A673 (cell line): ENCODE data around the gene MICAL3. TPM values are rescaled to one million over a fixed set of nuclear protein-coding genes. Genes with fewer than 3 reads are reported as not detected.

Experiments
- BruUV-seq: library from RNA; stranded (reverse); fragments of 400-500 nt; replicated peaks from 2 replicates; lab custom pipeline; 2021; lab: Mats Ljungman, UMichigan
- CTCF ChIA-PET: fragments of 300-600 bp; sonication (Branson Sonifier 250); formaldehyde crosslinking; loops from one replicate; lab custom pipeline; 2022; ENCODE audit warnings: antibody characterized with exemption; lab: Charles Lee
- POLR2A ChIA-PET: fragments of 300-600 bp; sonication (Branson Sonifier 250); formaldehyde crosslinking; loops from one replicate; lab custom pipeline; 2022; ENCODE audit warnings: antibody characterized with exemption; ENCODE audit not compliant: low non-redundant PET; lab: Charles Lee
- DNase-seq: peaks from one replicate; pipeline ENCODE4 v3.0.0-alpha.2; 2015; ENCODE audit warnings: low spot score
- H3K27ac ChIP-seq: fragments of 200-600 bp; sonication (generic); 2 replicates; pipeline ENCODE4 v1.5.1; 2016; ENCODE audit warnings: mixed run types, low read depth, mild to moderate bottlenecking, mixed read lengths, antibody characterized with exemption, low read length; ENCODE audit not compliant: poor library complexity, severe bottlenecking
- H3K27me3 ChIP-seq: fragments of 200-600 bp; sonication (generic); replicated peaks from 2 replicates; pipeline ENCODE4 v1.6.1; 2017; ENCODE audit warnings: mixed run types, low read depth, mild to moderate bottlenecking, mixed read lengths, antibody characterized with exemption, low read length; ENCODE audit not compliant: insufficient read depth, poor library complexity
- H3K36me3 ChIP-seq: fragments of 200-600 bp; sonication (generic); 2 replicates; pipeline ENCODE4 v1.6.1; 2016; ENCODE audit warnings: mixed run types, mild to moderate bottlenecking, mixed read lengths, antibody characterized with exemption, low read length; ENCODE audit not compliant: insufficient read depth, poor library complexity, severe bottlenecking
- H3K4me1 ChIP-seq: fragments of 200-600 bp; sonication (generic); 2 replicates; pipeline ENCODE4 v1.6.1; 2017; ENCODE audit warnings: mixed run types, mild to moderate bottlenecking, mixed read lengths, antibody characterized with exemption, low read length; ENCODE audit not compliant: insufficient read depth, poor library complexity, severe bottlenecking
- H3K4me3 ChIP-seq: fragments of 200-600 bp; sonication (generic); 2 replicates; pipeline ENCODE4 v1.5.1; 2016; ENCODE audit warnings: low read depth, mixed run types, mild to moderate bottlenecking, mixed read lengths, low read length; ENCODE audit not compliant: poor library complexity, severe bottlenecking
- H3K9me3 ChIP-seq: fragments of 200-600 bp; sonication (generic); 2 replicates; pipeline ENCODE4 v1.6.1; 2016; ENCODE audit warnings: mixed run types, low read depth, mild to moderate bottlenecking, mixed read lengths, antibody characterized with exemption, low read length; ENCODE audit not compliant: poor library complexity, severe bottlenecking
- CTCF ChIP-seq: fragments of 300-800, 200-600 bp; sonication (generic); conservative IDR thresholded peaks from 2 replicates; pipeline ENCODE4 v1.5.1; 2017; ENCODE audit warnings: low read depth, mild to moderate bottlenecking, antibody characterized with exemption, low read length, moderate library complexity, mixed read lengths
- EZH2 ChIP-seq: fragments of 200-600 bp; sonication (generic); IDR thresholded peaks from 2 replicates; pipeline ENCODE4 v1.6.1; 2017; ENCODE audit warnings: borderline replicate concordance, low read depth, mild to moderate bottlenecking, mixed read lengths, antibody characterized with exemption, low read length; ENCODE audit not compliant: poor library complexity, severe bottlenecking
- intact Hi-C: fragments of 100-400 bp; cut with micrococcal nuclease; formaldehyde crosslinking; loops from one replicate; pipeline ENCODE4 v1.10.0; 2022; ENCODE audit not compliant: unreplicated experiment
- total RNA-seq: library from RNA; stranded (reverse); gene quantifications from 2 replicates; pipeline ENCODE4 v1.2.3, GENCODE V29; 2021

The MICAL3 gene
- total RNA-seq, 1 experiment from 2014 or later, result 63.6 TPM

GRCh38 chr22:17897426-17897825 is 126.9 kb downstream of the MICAL3 start:
- Histone ChIP-seq H3K4me1 (no peaks in the 10 kb centered on the region), H3K27ac (no peak overlapping the region), H3K36me3 (peaks cover 22% of the 10 kb centered on the region), H3K4me3 (no peak overlapping the region), H3K9me3 (no peaks in the 10 kb centered on the region), H3K27me3 (no peaks in the 10 kb centered on the region)
- DNase-seq, result no peak
- ChIA-PET CTCF (no interaction called here), POLR2A (no interaction called here)
- intact Hi-C loops, result no loop called here
- BruUV-seq, result no TSS peak
- TF ChIP-seq CTCF, result no peak
- TF ChIP-seq EZH2, result no peak

- ChIA-PET CTCF (no interaction called here), POLR2A (no interaction called here)
- no peak for TF ChIP-seq EZH2
- peak; percentile 39 for TF ChIP-seq CTCF
- Histone ChIP-seq H3K27ac (no peak overlapping the region), H3K4me1 (no peaks in the 10 kb centered on the region), H3K27me3 (no peaks in the 10 kb centered on the region), H3K9me3 (no peaks in the 10 kb centered on the region), H3K4me3 (no peak overlapping the region), H3K36me3 (peaks cover 22% of the 10 kb centered on the region)
- DNase-seq, result peak; percentile 33
- intact Hi-C loops, result no loop called here
- no TSS peak for BruUV-seq
Observed at GRCh38 chr22:17896586-17896985, 127.8 kb downstream of the MICAL3 start.

- Histone ChIP-seq H3K9me3 (no peaks in the 10 kb centered on the region), H3K36me3 (peaks cover 23% of the 10 kb centered on the region), H3K27ac (no peak overlapping the region), H3K4me1 (no peaks in the 10 kb centered on the region), H3K4me3 (no peak overlapping the region), H3K27me3 (no peaks in the 10 kb centered on the region)
- ChIA-PET CTCF (no interaction called here), POLR2A (no interaction called here)
- intact Hi-C loops, result no loop called here
- no TSS peak for BruUV-seq
- no peak for DNase-seq
- no peak for TF ChIP-seq CTCF
- no peak for TF ChIP-seq EZH2
Observed at GRCh38 chr22:17893900-17894535, 130.3 kb downstream of the MICAL3 start.
